Measurements from ENCODE around the gene AXIN1. TPM values are rescaled to one million over a fixed set of nuclear protein-coding genes. Genes with fewer than 3 reads are reported as not detected.
A peak's percentile ranks its signal among the peaks of the same experiment; 100 is the strongest.
"Not testable (repeated sequence)": the region's sequence is repeated elsewhere in the genome, so short reads cannot be mapped to it uniquely, and the experiment has no call there.

AXIN1 gene
- total RNA-seq, 1 experiment from 2014 or later = 22.6 TPM

DNA sequence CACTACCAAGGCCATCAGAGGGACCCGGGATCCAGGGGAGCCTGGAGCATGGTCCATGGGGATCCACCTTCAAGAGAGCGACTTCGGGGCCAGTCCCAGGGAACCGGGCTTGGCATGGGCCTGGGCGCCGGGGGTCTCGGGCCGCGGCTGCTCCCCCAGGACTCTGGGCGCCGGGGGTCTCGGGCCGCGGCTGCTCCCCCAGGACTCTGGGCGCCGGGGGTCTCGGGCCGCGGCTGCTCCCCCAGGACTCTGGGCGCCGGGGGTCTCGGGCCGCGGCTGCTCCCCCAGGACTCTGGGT lies 10.1 kb upstream of the AXIN1 start:
- in situ Hi-C loops (cut with HindIII; ENCODE audit: low pct_unique_long_range_greater_than_20kb, low sequenced_read_pairs); DNase-seq (ENCODE audit: low read depth, low spot score): not testable (repeated sequence)

DNA sequence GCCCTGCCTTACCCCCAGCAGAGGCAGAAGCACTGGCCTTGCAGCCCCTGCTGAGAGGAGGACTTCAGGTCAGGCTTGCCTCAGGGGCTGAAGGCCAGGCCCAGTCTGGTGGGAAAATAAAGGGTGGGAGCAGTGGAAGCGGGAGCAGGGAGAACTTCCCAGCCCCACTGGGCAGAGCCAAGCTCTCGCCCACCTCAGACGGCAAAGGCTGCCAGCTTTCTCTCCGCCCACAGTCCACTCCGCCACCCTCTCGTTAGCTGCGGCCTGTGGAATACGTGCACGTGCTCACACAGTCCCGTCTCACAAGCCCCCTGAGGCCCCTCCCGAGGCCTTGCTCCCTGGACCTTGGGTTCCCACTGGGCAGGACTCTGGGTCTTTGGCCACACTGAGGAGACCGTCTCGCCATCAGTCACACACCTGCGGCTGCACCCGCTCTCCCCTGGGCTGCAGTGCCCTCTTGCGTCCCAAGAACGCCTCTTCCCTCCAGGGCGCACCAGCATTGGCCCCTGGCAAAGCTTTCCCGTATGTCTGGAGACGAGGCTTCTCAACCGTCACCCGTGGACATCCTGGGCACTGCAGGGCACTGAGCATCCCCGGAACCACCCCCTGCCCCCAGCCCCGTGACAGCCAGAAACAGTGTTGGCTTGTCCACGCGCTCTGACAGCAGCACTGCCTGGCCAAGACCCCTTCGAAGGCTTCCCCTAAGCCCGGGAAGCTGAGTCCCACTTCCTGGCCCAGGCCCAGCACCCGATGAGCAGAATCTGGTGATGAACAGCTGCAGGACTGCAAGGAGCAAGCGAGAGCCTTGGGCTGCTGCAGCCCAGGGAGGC lies 9.6 kb upstream of the AXIN1 start:
- peak; percentile 75 for DNase-seq (ENCODE audit: low read depth, low spot score)
- in situ Hi-C loops (cut with HindIII; ENCODE audit: low pct_unique_long_range_greater_than_20kb, low sequenced_read_pairs) = no loop called here

DNA sequence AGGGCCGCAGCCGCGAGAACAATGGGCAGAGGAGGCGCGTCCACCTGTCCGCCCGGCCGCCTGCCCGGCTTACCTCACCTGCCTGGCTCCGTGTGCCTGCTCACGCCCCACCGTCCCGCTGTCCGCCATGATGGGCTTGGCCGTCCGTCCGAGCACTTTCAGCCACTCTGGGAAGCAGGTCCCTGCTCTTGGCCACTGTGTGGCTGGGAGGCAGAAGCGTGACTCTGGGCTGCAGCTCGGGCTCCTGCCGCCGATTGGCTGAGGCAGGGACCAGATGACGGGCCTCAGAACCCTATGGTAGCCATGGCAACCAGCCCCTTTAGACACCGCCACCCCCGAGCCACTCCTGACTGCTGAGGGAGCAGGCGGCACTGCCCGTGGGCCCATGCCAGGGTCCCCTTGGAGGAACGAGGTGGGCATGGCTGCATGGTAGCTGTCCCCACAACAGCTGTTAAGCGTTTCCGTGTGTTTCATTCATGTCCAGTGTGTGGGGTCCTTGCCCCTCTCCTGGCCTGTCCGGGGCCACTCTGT lies 8.9 kb upstream of the AXIN1 start:
- no peak for DNase-seq (ENCODE audit: low read depth, low spot score)
- in situ Hi-C loops (cut with HindIII; ENCODE audit: low pct_unique_long_range_greater_than_20kb, low sequenced_read_pairs) = no loop called here

DNA sequence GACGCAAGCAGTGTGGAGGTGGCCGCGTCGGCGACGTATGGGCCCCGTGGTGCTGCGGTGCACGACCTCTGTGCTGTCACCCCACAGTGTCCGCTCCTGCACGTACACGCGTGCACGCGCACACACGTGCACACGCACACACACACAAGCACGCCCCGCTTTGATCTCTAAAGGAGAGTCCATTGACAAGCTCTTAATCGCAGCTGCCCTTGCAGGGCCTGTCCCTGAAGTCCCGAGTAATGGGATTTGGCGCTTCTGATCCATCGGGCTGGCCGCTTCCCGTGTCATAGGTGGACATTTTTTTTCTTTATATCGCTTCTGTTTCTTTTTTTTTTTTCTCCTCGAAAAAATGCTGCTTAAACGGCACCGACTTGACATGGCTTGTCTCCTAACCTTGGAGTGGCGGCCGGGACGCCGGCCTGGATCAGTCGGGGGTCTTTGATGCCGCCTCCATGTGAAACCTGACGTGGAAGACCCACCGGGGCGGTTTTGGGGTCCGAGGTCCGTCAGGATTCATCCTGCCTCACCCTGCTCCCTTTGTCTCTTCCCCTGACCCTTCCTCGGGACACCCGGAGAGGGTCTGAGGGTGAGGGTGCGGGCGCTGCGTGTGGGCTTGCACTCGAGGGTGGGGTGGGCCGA lies 8.3 kb upstream of the AXIN1 start:
- DNase-seq (ENCODE audit: low read depth, low spot score) = no peak
- in situ Hi-C loops (cut with HindIII; ENCODE audit: low pct_unique_long_range_greater_than_20kb, low sequenced_read_pairs) = no loop called here

DNA sequence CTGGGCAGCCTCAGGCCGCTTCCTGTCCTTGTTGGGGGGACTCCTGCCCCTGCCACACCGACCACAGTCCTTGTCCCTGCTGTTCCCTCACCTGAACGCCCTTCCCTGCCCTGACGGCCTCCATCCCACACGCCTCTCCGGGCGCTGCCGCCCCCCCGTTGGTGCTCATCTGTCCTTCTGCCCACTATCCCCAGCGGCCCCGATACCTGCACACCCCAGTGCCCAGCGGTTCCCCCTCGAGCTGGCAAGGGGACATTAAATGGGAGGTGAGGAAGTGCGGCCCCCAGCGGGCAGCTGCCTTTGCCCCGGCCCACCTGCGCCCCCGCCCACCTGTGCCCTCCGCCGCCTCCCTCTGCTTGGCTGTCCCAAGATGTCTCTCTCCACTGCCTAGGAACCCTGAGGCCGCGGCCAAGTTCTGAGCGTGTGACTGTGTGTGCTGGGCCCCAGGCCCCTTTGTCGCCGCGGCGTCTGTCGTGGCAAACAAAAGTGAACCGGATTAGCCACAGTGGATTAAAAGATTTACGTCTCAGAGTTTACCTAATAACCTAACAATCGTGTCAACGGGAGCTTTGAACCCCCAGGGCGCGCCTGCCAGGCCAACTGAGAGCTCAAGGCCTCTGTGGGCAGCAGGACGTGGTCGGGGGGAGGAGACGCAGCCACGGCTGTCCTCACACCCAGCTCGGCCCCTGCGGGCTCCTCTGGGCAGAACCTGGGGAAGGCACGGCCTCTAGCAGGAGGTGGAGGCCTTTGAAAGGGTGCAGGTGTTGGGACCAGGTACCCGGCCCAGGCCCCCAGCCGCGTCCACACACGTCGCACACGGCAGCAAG lies 7.6 kb upstream of the AXIN1 start:
- in situ Hi-C loops (cut with HindIII; ENCODE audit: low pct_unique_long_range_greater_than_20kb, low sequenced_read_pairs) = no loop called here
- DNase-seq (ENCODE audit: low read depth, low spot score) = no peak

DNA sequence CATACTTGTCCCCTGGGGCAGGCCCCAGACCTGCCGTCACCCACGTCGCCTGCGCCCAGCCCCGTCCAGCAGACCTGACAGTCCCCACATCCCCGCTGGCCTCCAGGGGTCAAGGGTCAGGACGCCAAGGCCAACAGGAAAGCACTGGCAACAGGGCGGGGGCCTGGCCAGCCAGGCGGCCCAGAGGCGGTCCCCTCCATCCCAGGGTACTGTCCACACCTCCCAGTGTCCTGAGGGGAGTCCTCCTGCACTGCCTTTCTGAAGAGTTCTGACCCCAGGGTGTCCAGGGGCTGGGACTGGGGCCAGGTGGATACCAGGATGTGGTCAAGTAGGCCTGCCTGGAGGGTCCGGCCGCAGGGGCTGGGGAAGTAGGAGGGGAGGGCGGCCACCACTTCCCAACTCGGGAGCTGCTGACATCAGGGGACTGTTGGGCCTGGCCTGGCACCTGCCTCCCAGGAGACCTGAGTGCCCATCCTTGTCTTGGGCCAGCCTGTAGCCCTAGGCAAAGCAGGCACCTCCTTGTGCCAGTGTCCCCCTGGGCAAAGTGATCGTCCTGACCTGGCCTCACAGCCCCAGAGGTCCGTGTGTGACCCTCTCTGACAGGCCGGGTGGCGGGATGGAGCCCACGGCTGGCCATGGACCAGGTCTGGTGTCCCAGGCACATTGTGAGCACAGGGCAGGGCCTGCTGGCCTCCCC lies 6.7 kb upstream of the AXIN1 start:
- DNase-seq (ENCODE audit: low read depth, low spot score) = no peak
- in situ Hi-C loops (cut with HindIII; ENCODE audit: low pct_unique_long_range_greater_than_20kb, low sequenced_read_pairs) = no loop called here

DNA sequence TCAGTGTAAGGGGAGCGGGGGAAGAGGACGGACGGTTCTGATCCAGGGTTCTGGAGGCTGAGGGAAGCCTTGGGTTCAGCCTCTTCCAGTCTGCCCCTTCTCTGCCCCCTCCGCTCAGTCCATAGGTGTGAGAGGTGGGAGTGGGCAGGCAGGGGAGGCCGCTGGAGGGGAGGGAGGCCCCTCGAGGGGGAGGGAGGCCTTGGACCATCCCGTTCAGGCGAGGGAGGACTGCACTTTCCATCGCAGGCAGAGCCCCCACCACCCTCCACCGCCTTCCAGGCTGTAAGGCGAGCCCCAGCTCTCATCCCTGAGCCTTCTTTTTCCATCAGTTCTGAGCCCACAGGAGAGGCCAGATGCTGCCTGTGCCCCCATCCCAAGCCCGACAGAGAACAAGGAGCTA lies 4.2 kb upstream of the AXIN1 start:
- no peak for DNase-seq (ENCODE audit: low read depth, low spot score)
- in situ Hi-C loops (cut with HindIII; ENCODE audit: low pct_unique_long_range_greater_than_20kb, low sequenced_read_pairs) = no loop called here

DNA sequence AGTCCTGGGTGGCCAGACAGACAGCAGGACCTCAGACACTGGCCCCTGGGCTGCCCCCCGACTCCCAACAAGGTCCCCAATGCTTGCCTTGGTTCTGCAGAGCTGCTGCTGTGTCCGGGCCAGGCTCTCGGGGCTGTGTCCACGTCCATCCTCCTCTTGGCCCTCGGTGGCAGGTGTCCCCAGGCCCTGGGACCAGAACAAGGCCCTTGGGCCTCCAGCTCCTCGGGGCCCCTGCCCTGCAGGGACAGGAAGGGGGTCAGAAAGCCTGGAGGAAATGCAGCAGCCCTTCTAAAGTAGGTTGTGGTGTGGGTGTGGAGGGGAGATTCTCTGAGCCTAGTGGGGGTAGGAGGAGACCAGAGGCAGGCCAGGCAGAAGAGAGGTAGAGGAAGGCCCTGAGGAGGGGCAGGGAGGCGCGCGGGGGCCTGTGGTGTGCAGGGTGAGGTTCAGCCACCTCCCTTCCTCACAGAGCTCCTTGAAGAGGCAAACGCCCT lies 2.5 kb upstream of the AXIN1 start:
- DNase-seq (ENCODE audit: low read depth, low spot score) = no peak
- in situ Hi-C loops (cut with HindIII; ENCODE audit: low pct_unique_long_range_greater_than_20kb, low sequenced_read_pairs) = no loop called here

DNA sequence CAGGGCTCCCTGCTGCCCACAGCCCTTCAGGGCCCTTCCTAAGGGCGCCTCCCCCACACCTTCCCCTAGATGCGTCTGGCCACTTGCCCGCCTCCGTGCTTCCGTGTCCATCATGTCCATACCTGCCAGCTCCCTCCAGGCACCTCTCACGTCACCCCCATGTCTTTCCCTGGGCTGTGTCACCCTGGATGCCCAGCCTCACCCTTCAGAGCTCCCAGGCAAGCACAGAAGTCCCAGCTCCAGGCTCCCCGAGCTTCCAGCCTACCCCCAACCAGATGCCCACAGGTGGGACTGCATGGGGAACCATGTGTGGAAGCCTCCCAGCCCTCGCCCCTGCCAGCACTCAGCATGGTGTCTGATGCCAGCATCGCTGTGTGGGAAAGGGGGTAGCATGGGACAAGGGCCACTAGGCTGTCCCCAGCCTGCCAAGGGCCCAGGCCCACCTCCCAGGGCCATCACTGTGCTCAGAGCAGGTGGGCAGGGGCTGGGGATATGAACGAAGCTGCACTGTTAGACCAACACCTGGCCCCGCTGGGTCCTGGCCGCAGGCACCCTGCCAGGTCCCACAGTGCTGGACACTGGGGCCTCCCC lies 1.9 kb upstream of the AXIN1 start:
- DNase-seq (ENCODE audit: low read depth, low spot score) = no peak
- in situ Hi-C loops (cut with HindIII; ENCODE audit: low pct_unique_long_range_greater_than_20kb, low sequenced_read_pairs) = no loop called here

DNA sequence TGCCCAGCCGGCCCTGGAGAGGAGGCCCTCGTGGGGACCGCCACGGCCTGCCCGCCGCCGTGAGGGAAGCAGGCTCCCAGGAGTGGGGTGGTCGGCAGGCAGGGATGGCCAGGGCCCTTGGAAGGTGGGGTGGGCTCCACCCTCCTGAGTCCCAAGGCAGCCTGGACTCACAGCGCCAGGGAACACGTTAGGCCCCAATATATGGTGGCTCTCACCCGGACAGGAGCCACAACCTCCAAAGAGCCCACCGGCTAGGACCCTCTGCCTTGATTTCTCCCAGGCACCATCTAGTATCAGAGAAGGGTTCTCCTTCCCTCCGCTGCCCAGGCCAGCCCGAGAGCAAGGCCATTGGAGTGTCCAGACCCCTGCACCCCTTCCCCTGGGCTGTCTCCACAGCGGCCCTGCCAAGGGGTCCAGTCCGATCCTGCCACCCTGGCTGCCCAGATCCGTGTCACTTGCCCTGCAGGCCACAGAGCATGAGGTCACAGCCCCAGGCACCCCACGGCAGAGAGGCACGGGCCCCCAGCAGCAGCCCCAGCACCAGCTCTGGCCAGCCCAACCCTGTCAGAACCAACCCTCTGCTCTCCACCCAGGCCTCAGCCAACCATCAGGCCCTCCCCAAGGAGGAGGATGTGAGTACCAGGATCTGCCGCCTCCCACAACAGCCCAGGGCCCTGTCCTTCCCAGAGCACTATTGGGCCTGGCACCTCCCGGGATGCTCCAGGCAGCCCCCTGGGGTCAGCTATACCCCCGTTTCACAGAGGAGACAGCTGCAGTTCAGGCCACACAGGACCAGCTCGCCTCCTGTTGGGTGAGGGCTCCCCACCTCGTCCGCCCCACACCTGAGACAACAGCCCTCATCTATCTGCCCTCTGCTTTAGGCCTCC lies 1.1 kb upstream of the AXIN1 start:
- in situ Hi-C loops (cut with HindIII; ENCODE audit: low pct_unique_long_range_greater_than_20kb, low sequenced_read_pairs) = no loop called here
- DNase-seq (ENCODE audit: low read depth, low spot score) = no peak

DNA sequence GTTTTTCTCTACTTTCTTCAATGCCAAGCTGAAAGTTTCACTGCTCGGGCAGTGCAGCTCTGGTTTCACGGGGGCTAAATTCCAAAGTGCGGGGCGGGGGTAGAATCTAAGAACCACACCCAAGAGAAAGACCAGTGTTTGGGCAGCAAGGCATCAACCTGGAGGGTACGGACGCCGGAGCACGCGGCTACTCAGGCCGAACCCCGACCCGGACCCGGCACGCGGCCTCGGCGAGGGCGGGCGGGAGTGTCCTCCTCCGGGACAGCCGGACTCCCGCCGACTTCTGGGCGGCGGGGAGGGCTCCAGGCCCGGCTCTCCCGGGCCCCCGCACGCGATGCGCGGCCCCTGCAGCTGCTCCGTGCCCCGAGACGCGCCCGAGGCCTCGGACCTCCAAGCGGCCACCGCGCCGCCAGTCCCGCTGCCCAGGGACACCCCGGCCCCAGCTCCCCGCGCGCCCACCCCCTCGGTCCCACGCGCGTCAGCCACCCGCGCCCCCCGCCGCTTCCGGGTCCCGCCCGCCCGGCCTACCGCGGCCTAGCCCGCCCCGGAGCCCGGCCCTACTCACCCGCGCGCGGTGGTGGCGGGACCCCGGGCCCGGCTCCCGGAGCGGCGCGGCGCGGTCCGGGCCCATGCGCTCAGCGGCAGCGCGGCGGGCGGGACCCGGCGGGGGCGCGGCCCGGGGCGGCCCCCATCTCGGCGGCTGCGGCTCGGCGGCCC lies 561 bp downstream of the AXIN1 start:
- DNase-seq (ENCODE audit: low read depth, low spot score) = no peak
- in situ Hi-C loops (cut with HindIII; ENCODE audit: low pct_unique_long_range_greater_than_20kb, low sequenced_read_pairs) = no loop called here

DNA sequence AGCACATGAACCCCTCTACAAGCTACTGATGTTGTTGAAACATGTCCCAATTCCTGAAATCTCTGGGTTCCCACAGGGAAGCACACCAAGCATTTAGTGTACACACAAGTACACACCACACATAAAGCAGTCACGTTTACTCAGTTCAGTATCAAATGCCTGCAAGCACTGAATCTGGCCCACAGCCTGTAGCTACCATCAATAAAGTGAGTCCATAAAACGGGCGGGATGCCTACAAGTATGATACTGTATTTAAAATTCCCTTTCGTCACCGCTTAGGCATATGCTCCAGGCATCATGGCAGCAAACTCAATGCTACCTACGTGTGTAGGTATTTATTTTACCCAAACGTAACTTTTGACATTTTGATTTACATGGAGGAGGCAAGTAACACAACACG lies 2.3 kb downstream of the AXIN1 start:
- in situ Hi-C loops (cut with HindIII; ENCODE audit: low pct_unique_long_range_greater_than_20kb, low sequenced_read_pairs) = no loop called here
- no peak for DNase-seq (ENCODE audit: low read depth, low spot score)

DNA sequence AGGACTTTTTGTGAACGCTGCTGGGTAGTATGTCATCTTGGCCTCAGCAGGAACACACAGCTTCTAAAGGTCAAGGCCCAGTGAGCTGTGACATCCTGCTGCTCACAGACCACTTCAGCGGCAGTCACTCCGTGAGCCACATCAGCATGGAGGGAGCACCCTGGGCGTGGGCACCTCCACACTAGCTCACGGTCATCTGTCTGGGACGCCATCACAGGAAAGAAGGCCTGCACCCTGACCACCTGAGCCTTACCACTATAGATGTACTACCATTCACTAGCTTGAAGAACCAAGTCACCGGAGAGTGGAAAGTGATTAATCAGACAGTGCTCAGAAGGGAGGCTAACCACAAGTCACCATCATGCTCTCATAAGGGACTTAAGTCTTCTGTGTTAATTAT lies 3.3 kb downstream of the AXIN1 start:
- DNase-seq (ENCODE audit: low read depth, low spot score) = no peak
- in situ Hi-C loops (cut with HindIII; ENCODE audit: low pct_unique_long_range_greater_than_20kb, low sequenced_read_pairs) = no loop called here

DNA sequence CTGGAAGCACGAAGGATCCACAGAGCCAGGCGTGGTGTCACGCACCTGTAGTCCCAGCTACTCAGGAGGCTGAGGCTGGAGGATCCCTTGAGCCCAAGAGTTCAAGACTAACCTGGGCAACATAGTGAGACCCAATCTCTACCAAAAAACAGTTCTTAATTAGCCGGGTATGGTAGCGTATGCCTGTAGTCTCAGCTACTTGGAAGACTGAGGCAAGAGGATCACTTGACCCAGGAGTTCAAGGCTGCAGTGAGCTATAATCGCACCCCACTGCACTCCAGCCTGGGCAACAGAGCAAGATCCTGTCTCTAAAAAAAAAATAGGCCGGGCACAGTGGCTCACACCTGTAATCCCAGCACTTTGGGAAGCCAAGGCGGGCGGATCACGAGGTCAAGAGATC lies 4.0 kb downstream of the AXIN1 start:
- DNase-seq (ENCODE audit: low read depth, low spot score); in situ Hi-C loops (cut with HindIII; ENCODE audit: low pct_unique_long_range_greater_than_20kb, low sequenced_read_pairs): not testable (repeated sequence)

DNA sequence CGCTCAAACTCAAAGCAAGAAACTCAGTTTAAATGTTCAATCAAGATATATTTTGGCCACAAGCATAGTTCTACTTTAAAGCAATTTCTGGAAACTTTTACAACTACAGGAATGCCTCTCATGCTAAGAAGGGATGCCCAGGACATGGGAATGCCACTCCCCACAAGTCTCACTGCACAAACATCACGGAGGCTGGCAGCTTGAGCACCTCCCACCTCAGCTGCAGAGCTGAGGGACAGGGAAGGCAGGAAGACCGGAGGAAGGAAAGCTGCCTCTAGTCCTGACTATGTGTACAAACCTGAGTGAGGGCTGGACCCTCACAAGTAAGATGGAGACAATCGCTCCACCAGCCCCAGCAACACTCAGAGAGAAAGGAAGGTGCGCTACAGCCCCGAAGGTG lies 5.3 kb downstream of the AXIN1 start:
- in situ Hi-C loops (cut with HindIII; ENCODE audit: low pct_unique_long_range_greater_than_20kb, low sequenced_read_pairs) = no loop called here
- DNase-seq (ENCODE audit: low read depth, low spot score) = no peak

DNA sequence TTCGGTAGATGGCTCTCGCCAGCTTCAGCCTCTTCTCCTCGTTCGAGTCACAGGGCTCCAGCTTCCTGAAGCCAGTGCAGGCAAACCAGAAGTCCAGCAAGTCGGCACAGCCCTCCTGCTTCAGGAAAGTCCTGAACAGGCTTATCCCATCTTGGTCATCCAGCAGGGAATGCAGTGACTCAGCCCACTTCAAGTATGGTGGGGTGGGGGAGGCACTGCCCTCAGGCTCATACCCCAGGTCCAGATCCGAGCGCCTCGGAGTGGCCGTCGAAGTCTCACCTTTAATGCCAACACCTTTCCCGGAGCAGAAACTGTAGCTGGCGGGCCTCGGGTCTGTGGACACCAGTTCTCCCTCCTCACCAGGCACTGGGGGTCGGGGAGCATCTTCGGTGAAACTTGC lies 5.9 kb downstream of the AXIN1 start:
- in situ Hi-C loops (cut with HindIII; ENCODE audit: low pct_unique_long_range_greater_than_20kb, low sequenced_read_pairs) = no loop called here
- DNase-seq (ENCODE audit: low read depth, low spot score) = no peak
